Renal pelvis (tissue), 4 donors: ENCODE data around the gene ING5. TPM values are rescaled to one million over a fixed set of nuclear protein-coding genes. Genes with fewer than 3 reads are reported as not detected.

Experiments used
- DNase-seq: peaks from one replicate; pipeline ENCODE4 v3.0.0-alpha.2; 2013
- polyA plus RNA-seq, 3 donors: library from polyadenylated mRNA; unstranded; fragments of 120-200 nt; gene quantifications; one replicate each; pipeline ENCODE4 v1.2.1, GENCODE V29; 2013; ENCODE audit not compliant: insufficient read length in 3 of 3

Gene ING5
- polyA plus RNA-seq, 3 donors, result 39.2 to 49.4 (median 49.4) TPM

DNA sequence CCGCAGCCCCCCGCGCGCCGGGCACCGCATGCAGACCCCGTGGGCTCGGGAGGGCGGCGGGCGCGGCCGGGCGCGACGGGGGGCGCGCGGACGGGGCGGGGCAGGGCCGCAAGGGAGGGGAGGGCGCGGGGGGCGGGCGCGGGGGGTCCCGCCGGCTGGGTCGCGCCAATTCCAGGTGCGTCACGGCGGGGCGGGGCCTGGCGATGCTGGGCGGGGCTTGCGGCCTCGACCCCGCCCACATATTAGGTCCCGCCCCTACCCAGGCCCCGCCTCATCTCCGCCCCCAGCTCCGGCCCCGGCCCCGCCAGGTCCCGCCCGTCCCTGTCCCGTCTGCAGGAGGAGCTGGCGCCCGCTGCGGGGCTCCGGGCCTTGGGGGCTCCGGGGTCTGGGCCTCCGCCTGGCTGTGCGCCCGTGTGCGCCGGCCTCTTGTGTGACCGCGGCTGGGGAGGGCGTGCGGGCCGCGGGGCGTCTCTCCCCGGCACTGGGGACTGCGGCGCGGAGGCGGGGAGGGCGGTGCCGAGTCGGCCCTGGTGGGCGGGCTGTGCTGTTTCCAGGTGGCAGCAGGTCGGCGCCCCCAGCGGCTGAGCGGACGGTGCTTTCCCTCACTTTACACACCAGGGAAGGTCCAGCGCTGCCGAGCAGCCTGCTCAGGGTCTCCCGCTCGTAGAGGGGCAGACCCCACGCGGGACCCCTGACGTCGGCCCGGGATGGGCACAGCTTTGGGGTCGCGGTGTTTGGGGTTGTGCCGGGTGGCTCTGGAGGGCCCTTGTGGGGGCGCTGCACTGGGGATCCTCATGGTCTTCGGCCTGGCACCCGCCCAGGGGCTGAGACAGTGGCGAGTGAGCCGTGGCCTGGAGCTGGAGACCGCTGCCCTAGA is 554 bp downstream of the ING5 start:
- peak; percentile 87 for DNase-seq

DNA sequence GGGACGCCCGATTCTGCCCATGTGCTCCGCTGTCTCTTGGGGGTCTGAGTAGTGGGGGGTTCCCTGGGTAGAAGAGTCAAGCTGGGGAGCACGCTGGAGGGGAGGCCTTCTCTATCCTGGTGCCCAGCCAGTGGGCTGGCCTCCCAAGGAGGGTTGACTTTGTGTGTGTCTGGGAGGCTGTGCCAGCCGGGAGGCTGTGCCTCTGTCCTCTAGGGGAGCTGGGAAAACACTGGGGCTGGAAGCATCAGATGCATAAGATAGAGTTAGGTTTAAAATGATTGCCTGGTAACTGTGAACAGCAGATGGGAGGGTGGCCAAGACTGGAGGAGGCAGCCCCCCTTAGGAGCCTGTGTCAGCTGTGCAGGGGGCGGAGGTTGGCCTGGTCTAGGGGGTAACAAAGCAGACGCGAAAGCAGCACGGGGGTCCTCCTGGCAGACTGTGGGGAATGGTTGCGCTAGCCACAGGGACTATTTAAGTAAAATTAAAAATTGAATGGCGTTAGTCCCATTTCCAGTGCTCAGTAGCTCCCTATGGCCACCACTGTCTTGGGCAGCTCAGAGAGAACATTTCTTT is 1.3 kb downstream of the ING5 start:
- no peak for DNase-seq

DNA sequence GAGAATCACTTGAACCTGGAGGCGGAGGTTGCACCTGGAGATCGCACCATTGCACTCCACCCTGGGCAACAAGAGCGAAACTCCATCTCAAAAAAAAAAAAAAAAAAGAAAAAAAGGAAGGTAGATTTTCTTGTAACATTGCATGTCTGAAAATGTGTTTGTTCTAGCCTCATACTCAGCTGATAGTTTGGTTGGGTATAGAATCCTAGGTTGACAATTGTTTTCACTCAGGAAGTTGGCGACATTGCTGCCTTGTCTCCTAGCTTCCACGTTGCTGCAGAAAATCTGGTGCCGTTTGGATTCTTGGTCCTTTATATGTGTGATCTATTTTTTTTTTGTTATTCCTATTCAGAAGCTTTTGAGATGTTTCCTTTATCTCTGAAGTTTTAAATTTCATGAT is 4.7 kb downstream of the ING5 start:
- DNase-seq, result no peak

DNA sequence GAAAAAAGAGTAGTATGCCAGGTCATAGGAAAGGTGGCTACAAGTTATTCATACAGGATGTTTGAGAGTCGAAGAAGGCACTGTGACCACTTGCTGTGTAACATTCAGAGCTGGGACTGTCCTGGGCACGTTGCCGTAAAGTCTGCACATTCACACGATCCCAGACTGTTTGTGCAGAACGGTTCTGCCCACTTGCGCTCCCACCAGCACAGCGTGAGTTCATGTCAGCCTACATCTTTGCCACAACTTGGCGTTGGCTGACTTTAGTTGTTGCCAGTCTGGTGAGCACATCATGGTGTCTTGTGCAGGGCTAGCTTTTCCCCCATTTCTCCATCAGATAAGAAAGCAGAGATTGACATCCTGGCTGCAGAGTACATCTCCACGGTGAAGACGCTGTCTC is 7.0 kb downstream of the ING5 start:
- no peak for DNase-seq

DNA sequence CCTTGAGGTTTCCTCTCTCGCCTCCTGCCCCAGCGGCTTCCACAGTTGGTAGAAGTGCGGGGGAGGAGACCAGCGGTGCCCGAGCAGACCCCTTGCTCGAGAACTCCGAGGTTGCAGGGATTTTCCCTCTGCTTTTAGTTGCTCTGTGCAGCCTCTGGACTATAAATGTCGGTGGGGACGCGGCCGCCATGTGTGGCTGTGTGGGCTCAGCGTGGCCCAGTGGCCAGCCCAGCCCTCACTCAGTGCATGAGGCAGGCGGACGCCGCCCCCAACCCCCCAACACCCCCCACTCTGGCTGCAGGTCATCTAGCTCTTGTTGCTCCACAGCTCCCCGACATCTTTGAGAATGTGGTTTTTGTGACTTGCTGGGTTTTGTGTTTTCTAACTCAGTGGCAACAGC is 17.3 kb downstream of the ING5 start:
- no peak for DNase-seq

DNA sequence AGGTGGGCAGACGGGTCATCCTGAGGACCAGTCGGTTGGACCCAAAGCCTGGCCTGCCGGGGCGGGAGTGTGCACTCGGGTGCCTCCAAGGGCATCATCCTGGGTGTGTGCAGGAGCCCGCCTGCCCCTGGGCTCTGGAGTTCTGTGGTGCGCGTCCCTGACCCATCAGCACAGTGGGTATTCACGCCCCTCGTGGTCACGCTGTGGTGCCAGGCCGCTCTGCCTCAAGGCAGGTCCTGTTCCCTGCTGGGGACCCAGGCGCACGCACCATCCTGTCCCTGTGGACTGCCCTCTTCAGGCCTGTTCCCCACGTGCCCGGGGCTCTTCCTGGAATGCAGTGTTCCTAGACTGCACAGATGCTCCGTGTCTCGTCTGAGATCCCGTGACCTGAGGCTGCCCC is 18.3 kb downstream of the ING5 start:
- DNase-seq, result no peak

DNA sequence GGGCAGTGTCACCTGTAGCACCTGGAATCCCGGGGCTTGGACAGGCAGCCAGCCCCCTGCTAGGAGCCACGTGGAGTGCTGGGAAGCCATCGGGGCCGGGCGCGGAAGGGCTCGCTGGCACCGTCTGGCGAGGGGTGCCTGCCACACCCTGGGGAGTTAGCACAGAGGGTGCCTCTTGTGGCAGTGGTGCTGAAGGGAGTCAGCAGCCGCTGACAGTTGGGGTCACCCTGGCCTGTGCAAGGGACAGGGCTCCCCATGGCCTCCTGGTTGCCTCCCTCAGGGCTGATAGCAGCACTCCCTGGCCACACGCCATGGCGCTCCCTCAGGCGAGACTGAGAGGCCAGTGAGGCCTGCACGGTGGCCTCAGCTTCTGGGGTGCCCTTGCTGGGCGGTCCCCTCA is 18.7 kb downstream of the ING5 start:
- no peak for DNase-seq

DNA sequence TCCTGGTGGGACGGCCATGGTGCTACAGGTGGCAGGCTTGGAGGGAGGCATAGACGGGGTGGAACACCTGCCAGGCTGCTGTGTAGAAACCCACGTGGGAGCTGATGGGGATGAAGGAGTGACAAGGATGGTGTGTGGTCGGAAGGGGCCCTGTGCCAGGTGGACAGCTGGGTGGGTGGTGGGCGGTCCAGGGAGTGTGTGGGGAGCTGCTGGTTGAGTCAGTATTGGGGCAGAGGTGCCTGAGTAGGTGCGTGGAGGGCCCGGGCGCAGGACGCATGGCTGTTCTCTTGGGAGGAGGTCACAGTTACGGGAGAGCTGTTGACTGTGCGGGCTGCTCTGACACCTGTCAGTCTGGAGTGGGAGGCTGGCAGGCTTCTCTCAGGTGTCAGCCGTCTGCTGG is 20.0 kb downstream of the ING5 start:
- no peak for DNase-seq

DNA sequence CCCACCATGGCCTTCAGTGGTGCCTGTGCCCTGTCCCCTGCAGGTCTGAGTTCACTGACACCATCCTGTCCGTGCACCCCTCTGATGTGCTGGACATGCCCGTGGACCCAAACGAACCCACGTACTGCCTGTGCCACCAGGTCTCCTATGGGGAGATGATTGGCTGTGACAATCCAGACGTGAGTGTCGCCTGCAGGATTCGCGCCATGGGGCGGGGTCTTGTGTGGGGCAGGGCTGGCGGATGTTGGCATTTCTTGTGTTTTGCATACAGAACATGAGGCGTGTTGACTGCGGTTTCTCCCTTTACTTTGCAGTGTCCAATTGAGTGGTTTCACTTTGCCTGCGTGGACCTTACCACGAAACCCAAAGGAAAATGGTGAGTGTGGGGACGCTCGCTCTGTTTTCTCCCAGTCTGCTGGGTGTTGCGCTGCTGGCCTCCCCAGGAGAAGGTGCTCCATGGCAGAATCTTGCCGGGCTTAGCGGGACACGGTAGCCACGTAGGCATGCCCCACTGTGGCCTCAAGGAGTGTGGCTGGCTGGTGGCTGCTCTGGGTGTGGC is 21.1 kb downstream of the ING5 start:
- no peak for DNase-seq

DNA sequence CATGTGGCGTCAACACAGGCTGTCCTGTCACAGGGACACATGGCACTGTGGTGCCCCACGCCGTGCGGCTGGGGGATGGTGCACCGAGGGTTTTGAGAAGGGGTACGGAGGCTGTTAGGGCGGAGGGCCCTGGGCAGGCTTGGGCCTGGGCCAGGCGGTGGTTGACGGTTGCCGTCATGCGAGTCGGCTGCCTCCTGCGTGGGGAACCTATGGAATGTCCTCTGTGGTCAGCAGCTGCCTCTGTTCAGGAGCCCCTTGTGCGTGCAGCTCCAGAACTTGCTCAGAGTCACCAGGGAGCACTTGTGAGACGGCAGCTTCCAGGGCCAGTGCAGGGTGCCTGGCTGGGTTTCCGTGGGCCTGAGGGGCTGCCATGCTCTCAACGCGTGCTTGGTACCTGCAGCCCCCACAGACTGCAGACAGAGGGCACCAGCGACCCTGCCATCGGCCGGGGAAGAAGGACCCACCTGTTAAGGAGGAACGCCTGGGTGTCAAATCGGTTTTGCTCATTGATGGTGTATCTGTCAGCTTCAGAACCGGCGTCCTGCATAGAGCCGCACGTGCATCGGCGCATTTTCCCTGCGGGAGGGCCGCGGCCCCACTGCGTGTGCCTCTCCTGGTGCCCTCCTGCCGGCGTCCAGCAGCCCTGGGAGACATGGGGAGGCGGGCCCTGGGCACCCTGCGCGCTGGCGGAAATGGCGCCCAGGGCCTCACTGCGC is 22.6 kb downstream of the ING5 start:
- no peak for DNase-seq

DNA sequence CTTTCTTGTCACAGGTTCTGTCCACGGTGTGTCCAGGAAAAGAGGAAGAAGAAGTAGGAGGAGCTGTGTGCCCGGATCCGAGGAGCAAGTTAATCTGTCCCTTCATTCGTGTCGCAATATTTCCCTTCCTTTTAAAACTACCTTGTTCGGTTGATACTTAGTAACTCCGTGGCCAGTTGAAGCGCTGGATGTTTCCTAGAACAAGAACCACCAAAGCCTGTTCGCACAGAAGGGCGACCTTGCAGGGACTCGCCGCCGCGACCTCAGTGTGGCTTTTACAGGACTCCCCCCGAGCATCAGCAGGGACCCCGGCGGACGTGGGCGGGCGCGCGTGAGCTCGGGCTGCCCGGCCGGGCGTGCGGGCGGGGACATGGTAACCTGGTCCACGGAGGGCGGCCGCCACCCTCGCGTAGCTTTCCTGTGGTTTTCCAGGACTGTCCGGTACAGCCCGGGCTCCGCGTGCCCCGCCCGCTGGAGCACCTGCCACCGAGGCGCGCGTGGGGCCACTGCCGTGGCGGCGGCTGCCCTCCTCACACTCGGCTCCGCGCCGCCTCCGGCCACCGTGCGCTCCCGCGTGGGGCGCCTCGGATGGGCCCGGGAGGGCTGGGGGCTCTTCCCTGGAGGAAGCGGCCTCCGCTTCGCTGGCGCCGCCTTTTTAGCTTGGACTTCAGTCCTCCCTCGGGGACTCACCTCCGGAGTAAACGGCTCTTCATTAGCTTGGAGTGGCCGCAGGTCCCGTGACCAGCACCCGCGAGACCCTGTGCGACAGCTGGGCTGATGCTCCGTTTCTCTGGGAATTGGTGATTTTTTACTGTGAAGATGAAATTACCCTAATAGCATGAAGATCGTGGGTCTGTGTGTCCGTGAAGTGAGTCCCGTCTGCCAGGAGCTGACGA is 23.4 kb downstream of the ING5 start:
- no peak for DNase-seq

DNA sequence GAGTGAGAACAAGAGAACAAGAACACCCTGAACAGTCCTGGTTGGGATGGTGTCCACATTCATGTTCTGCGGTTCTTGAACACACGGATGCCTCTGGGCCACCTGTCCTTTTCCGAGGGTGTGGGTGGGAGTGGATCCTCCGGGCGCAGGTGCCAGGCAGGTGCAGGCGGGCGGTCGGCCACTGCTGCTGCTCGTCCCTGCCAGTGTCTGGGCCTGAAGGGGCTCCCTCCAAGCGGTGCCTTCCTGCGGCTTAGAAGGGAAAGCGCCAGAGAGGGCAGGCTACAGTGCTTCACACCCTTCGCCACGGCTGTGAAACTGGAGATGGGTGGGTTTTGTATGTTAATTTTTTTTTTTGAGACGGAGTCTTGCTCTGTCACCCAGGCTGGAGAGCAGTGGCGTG is 24.6 kb downstream of the ING5 start:
- no peak for DNase-seq

DNA sequence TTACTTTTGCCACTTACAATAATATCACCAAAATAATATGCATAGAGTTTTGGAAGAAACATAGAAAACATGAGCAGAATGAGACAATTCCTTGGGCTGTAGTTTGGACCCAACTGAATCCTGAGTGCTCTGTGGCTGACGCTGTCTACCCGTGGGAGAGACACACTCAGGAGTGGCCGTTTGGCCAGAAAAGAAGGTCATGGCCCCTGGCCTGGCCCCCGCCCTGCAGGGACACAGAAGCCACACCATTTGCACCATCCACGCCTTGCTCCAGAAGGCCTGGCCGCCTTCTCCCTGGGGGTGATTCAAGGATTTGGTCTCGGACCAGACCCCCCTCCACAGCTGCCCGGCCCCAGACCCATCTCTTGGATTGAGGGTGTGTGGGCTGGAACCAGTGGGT is 26.2 kb downstream of the ING5 start:
- DNase-seq, result no peak

DNA sequence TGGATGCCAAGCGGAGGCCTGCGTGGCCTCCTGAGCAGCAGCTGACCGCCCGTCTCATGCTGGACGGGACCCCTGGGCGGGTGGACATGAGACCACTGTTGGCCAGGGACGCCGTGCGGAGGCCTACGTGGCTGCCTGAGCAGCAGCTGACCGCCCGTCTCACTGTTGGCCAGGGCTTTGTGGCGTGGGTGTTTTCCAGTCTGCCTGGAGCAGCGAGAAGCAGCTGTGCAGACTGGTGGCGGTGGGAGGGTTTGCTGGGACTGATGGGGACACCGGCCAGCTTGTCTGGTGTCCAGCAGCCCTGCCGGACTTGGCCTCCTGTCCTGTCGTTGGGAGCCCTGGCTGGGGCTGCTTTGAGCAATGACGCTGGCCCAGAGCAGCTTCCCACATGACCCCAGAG is 26.8 kb downstream of the ING5 start:
- no peak for DNase-seq

DNA sequence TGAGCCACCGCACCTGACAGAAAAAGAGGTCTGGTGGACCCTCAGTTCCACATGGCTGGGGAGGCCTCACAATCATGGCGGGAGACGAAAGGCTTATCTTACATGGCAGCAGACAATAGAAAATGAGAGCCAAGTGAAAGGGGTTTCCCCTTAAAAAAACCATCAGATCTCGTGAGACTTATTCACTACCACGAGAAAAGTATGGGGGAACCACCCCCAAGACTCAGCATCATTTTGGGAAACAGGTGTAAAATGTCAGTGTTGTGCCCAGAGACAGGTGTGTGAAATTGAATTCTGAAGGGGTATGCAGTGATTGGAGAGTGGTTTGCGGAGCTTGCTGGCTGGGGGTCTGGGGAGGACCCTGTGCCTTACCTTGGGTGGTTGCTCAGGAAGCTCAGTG is 28.0 kb downstream of the ING5 start:
- DNase-seq, result no peak

DNA sequence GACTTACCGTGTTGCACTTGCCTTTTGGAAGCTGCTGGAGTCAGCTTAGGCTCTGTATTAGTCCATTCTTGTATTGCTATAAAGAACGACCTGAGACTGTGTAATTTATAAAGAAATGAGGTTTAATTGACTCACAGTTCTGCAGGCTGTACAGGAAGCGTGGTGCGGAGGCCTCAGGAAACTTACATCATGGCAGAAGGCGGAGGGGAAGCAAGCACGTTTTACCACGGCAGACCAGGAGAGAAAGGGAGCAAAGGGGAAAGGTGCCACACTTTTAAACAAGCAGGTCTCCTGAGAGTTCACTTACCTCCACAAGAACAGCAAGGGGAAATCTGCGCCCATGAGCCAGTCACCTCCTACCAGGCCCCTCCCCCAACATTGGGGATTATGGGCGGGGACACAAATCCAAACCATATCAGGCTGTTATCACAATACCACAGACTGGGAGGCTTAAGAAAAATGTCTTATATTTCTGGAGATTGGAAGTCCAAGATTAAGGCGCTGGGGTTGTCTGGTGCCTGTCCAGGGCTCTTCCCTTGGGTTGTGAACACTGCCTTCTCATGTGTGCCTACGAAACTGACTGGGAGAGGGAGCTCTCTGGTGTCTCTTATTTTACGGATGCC is 28.9 kb downstream of the ING5 start:
- DNase-seq, result no peak

DNA sequence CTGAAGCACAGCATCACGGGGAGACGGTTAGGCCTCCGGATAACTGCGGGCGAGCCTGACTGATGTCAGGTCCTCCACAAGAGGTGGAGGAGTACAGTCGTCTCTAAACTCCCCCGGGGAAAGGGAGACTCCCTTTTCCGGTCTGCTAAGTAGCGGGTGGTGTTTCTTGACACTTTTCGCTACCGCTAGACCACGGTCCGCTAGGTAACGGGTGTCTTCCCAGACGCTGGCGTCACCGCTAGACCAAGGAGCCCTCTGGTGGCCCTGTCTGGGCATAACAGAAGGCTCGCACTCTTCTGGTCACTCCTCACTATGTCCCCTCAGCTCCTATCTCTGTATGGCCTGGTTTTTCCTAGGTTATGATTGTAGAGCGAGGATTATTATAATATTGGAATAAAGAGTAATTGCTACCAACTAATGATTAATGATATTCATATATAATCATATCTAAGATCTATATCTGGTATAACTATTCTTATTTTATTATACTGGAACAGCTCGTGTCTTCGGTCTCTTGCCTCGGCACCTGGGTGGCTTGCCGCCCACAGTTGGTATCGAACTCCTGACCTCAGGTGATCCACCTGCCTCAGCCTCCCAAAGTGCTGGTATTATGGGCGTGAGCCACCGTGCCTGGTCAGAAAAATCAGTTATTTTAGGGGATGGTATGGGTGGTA is 30.8 kb downstream of the ING5 start:
- DNase-seq, result peak; percentile 71

DNA sequence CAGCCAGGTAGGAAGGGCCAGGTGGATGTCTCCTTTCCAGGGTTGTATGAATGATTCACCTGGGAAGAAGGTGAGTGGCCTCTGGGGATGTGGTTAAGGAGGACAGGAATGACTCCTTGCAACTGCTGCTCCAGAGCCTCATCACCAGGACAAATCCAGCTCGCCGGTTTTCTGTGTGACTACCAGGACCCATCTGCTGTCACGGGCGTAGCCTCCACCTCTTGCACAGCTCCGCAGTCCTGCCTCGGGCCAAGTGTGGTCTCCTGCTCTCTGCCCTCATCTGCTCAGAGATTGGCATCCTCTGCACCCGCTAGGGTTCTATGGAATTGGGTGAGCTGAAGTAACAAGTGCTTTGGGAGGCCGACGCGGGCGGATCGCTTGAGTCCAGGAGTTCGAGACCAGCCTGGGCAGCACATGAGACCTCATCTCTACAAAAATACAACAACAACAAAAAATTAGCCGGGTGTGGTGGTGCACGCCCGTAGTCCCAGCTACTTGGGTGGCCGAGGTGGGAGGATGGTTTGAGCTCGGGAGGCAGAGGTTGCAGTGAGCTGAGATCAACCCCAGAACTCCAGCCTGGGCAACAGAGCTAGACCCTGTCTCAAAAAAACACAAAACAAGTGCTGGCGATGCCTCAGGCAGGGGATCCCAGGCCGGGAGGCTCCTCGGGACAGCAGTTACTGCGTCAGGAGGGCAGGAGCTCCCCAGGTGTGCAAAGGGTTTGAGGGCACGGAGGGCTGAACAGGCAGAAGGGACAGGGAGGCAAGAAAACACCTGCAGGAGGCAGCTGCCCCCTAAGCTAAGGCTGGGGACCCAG is 31.8 kb downstream of the ING5 start:
- no peak for DNase-seq

DNA sequence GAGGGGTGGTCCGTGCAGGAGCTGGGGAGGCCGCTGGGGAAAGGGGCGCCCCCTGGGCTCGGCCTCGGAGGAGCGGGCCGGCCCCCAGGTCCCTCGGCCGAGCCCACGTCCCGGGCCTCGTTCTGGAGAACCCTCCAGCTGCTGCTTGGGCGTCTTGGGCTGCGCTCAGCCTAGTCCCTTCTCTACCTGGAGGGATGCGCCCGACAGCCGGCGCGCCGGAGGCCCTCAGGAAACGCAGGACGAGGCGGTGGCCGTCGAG is 32.3 kb downstream of the ING5 start:
- DNase-seq, result no peak
